Transverse colon (tissue), 4 donors: ENCODE measurements around the gene RBM19.
"Not testable (repeated sequence)": the region's sequence is repeated elsewhere in the genome, so short reads cannot be mapped to it uniquely, and the experiment has no call there.

Source experiments
- CTCF ChIP-seq, 5 experiments: fragments of 200-600 bp in 3 of 5; fragments of 450-650 bp in 2 of 5; sonication (generic) in 3 of 5; IDR thresholded peaks; 1 replicate in 2 of 5; 2 replicates in 3 of 5; pipeline ENCODE4 v1.5.1; 2016 to 2017; ENCODE audit warnings: antibody characterized with exemption in 5 of 5, inconsistent platforms in 3 of 5, mild to moderate bottlenecking in 2 of 5, moderate library complexity in 1 of 5
- EP300 ChIP-seq: sonication (generic); formaldehyde crosslinking; IDR thresholded peaks from one replicate; pipeline ENCODE4 v1.6.1; 2017; ENCODE audit warnings: antibody characterized with exemption, low read depth
- POLR2A ChIP-seq: fragments of 450-650 bp; IDR thresholded peaks from one replicate; pipeline ENCODE4 v1.6.1; 2016; ENCODE audit warnings: antibody characterized with exemption, mild to moderate bottlenecking, moderate library complexity
- POLR2AphosphoS5 ChIP-seq, 3 donors: sonication (generic); formaldehyde crosslinking; IDR thresholded peaks; one replicate each; pipeline ENCODE4 v1.6.1; 2016; ENCODE audit warnings: antibody characterized with exemption in 3 of 3

- TF ChIP-seq CTCF (IDR thresholded peaks at IDR 0.05); POLR2AphosphoS5 (IDR thresholded peaks at IDR 0.05); POLR2A; EP300: not testable (repeated sequence)
Observed at GRCh38 chr12:114000261-114000660, 34.1 kb upstream of the RBM19 start.
